GM23338 (cell line): Measurements from ENCODE around the gene GRIN2B. TPM values are rescaled to one million over a fixed set of nuclear protein-coding genes. Genes with fewer than 3 reads are reported as not detected.

Experiments
- ATAC-seq: fragments of 200-7000 bp; cut with Tn5 transposase; 3 replicates; pipeline ENCODE4 v1.9.1; 2020
- DNase-seq: peaks from one replicate; pipeline ENCODE4 v3.0.0-alpha.2; 2015; ENCODE audit warnings: low spot score
- H2AFZ ChIP-seq: fragments of 200-600 bp; sonication (generic); 2 replicates; pipeline ENCODE4 v1.8.0; 2016; ENCODE audit warnings: antibody characterized with exemption, mild to moderate bottlenecking, moderate library complexity
- H3F3A ChIP-seq: fragments of 200-600 bp; sonication (generic); replicated peaks from 2 replicates; pipeline ENCODE4 v1.8.0; 2017; ENCODE audit warnings: antibody characterized with exemption, mixed run types, low read depth
- H3K27ac ChIP-seq: fragments of 200-600 bp; sonication (generic); 2 replicates; pipeline ENCODE4 v1.6.1; 2016; ENCODE audit warnings: low read depth
- H3K27me3 ChIP-seq: fragments of 200-600 bp; sonication (generic); 2 replicates; pipeline ENCODE4 v1.8.0; 2016; ENCODE audit warnings: mild to moderate bottlenecking, mixed run types, moderate library complexity; ENCODE audit not compliant: insufficient read depth
- H3K36me3 ChIP-seq: fragments of 200-600 bp; sonication (generic); 2 replicates; pipeline ENCODE4 v1.8.0; 2016; ENCODE audit warnings: mild to moderate bottlenecking; ENCODE audit not compliant: insufficient read depth
- H3K4me1 ChIP-seq: fragments of 200-600 bp; sonication (generic); 2 replicates; pipeline ENCODE4 v1.8.0; 2016; ENCODE audit warnings: mild to moderate bottlenecking, moderate library complexity; ENCODE audit not compliant: insufficient read depth
- H3K4me2 ChIP-seq: fragments of 200-600 bp; sonication (generic); 2 replicates; pipeline ENCODE4 v1.7.1; 2017; ENCODE audit warnings: mixed run types
- H3K4me3 ChIP-seq: fragments of 200-600 bp; sonication (generic); 2 replicates; pipeline ENCODE4 v1.6.1; 2016; ENCODE audit warnings: mixed run types
- H3K79me2 ChIP-seq: fragments of 200-600 bp; sonication (generic); replicated peaks from 2 replicates; pipeline ENCODE4 v1.8.0; 2017; ENCODE audit warnings: mild to moderate bottlenecking; ENCODE audit not compliant: insufficient read depth
- H3K9me2 ChIP-seq: fragments of 200-600 bp; sonication (generic); 2 replicates; pipeline ENCODE4 v1.8.0; 2017; ENCODE audit not compliant: insufficient read depth
- H4K20me1 ChIP-seq: fragments of 200-600 bp; sonication (generic); replicated peaks from 2 replicates; pipeline ENCODE4 v1.8.0; 2017; ENCODE audit warnings: mild to moderate bottlenecking; ENCODE audit not compliant: insufficient read depth
- H3K27ac Mint-ChIP-seq: 2 replicates; pipeline ENCODE4 v1.8.0; 2020; ENCODE audit warnings: inconsistent platforms, mild to moderate bottlenecking, moderate library complexity, mixed read lengths
- H3K27me3 Mint-ChIP-seq: 3 replicates; pipeline ENCODE4 v1.8.0; 2022; ENCODE audit warnings: low read depth, mild to moderate bottlenecking, moderate library complexity, mixed read lengths, inconsistent platforms; ENCODE audit not compliant: insufficient read depth, poor library complexity
- H3K36me3 Mint-ChIP-seq: 3 replicates; pipeline ENCODE4 v1.8.0; 2021; ENCODE audit warnings: low read depth, mild to moderate bottlenecking, inconsistent platforms, moderate library complexity, mixed read lengths
- H3K4me1 Mint-ChIP-seq: 3 replicates; pipeline ENCODE4 v1.8.0; 2020; ENCODE audit warnings: mild to moderate bottlenecking, inconsistent platforms, mixed read lengths
- H3K4me3 Mint-ChIP-seq: 3 replicates; pipeline ENCODE4 v1.8.0; 2021; ENCODE audit warnings: moderate library complexity, mild to moderate bottlenecking, inconsistent platforms, mixed read lengths
- H3K9me3 Mint-ChIP-seq: 3 replicates; pipeline ENCODE4 v1.8.0; 2020; ENCODE audit warnings: moderate library complexity, mild to moderate bottlenecking, inconsistent platforms, mixed read lengths
- CREB1 ChIP-seq: fragments of 250-450 bp; sonication (Bioruptor Pico); IDR thresholded peaks from 2 replicates; pipeline ENCODE4 v1.5.0; 2020; ENCODE audit warnings: low read depth, mild to moderate bottlenecking, moderate library complexity
- ETS1 ChIP-seq: IDR thresholded peaks from 2 replicates; pipeline ENCODE4 v1.6.1; 2016; ENCODE audit warnings: antibody characterized with exemption
- EZH2 ChIP-seq: fragments of 200-600 bp; sonication (generic); IDR thresholded peaks from one replicate; pipeline ENCODE4 v1.8.0; 2017; ENCODE audit warnings: antibody characterized with exemption, mild to moderate bottlenecking, low read depth; ENCODE audit not compliant: unreplicated experiment
- EZH2phosphoT487 ChIP-seq: fragments of 200-600 bp; sonication (generic); IDR thresholded peaks from one replicate; pipeline ENCODE4 v1.8.1; 2018; ENCODE audit warnings: antibody characterized with exemption; ENCODE audit not compliant: unreplicated experiment
- JUNB ChIP-seq: IDR thresholded peaks from one replicate; pipeline ENCODE4 v1.6.1; 2016; ENCODE audit warnings: antibody characterized with exemption; ENCODE audit not compliant: unreplicated experiment
- NANOG ChIP-seq: IDR thresholded peaks from 2 replicates; pipeline ENCODE4 v1.6.1; 2016; ENCODE audit warnings: antibody characterized with exemption, borderline replicate concordance
- POLR2AphosphoS5 ChIP-seq: IDR thresholded peaks from 2 replicates; pipeline ENCODE4 v1.6.1; 2016; ENCODE audit warnings: antibody characterized with exemption, low read depth
- REST ChIP-seq: IDR thresholded peaks from one replicate; pipeline ENCODE4 v1.6.1; 2018; ENCODE audit warnings: antibody characterized with exemption; ENCODE audit not compliant: unreplicated experiment
- STAT1 ChIP-seq: IDR thresholded peaks from one replicate; pipeline ENCODE4 v1.6.1; 2016; ENCODE audit warnings: antibody characterized with exemption; ENCODE audit not compliant: unreplicated experiment
- ZNF114 ChIP-seq: fragments of 250-450 bp; sonication (Bioruptor Pico); IDR thresholded peaks from 2 replicates; pipeline ENCODE4 v1.5.0; 2020; ENCODE audit warnings: mild to moderate bottlenecking, moderate library complexity
- ZNF331 ChIP-seq: fragments of 250-450 bp; sonication (Bioruptor Pico); IDR thresholded peaks from 2 replicates; pipeline ENCODE4 v1.5.0; 2020; ENCODE audit warnings: low read depth, mild to moderate bottlenecking, moderate library complexity
- ZNF462 ChIP-seq: fragments of 250-450 bp; sonication (Bioruptor Pico); IDR thresholded peaks from 2 replicates; pipeline ENCODE4 v1.5.0; 2020; ENCODE audit warnings: mild to moderate bottlenecking, moderate library complexity
- polyA plus RNA-seq: library from polyadenylated mRNA; unstranded; fragments of >200 nt; fragmentation: Nextera tagmentation; extraction: Ambion mirVana; gene quantifications from 2 replicates; pipeline ENCODE4 v1.2.1, GENCODE V29; 2016
- total RNA-seq: library from RNA; depleted of rRNA; stranded (reverse); fragments of >200 nt; shearing (Covaris generic); gene quantifications from 2 replicates; pipeline ENCODE4 v1.2.3, GENCODE V29; 2014

Gene GRIN2B
- total and polyA plus RNA-seq, 2 experiments from 2014 or later = 0.31 to 3.0 TPM

DNA sequence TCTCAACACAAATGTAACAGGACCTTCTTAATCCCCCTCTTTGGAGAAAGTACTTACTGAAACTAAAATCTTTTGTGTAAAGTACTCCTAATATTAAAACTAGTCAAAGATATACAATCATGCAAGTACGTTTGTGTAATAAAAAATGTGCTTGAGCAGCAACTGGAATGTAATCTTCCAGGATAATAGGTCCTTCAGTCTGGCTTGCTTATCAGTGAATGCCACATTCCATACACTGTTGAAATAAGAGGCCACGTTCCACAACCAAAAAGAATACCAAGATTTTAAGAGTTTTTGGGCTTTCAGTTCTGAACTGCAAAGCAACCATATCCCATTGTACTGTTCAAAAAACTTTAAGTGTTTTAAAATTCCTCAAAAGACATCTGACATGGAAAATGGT, 26.2 kb upstream of the GRIN2B start:
- TF ChIP-seq STAT1 = no peak
- no peak for TF ChIP-seq ZNF331
- no peak for TF ChIP-seq EZH2phosphoT487
- no peak for TF ChIP-seq CREB1 (CRISPR knock-in tag)
- TF ChIP-seq POLR2AphosphoS5 = no peak
- no peak for TF ChIP-seq ZNF462 (CRISPR knock-in tag)
- TF ChIP-seq NANOG = no peak
- no peak for TF ChIP-seq JUNB
- TF ChIP-seq ZNF114 = no peak
- no peak for TF ChIP-seq EZH2
- no peak for TF ChIP-seq REST
- no peak for TF ChIP-seq ETS1
- H3K36me3 Mint-ChIP-seq = no peaks in the 10 kb centered on the region

More for the DNA sequence above, 26.2 kb upstream of the GRIN2B start:
- Mint-ChIP-seq H3K4me3 (no peak overlapping the region), H3K27ac (no peak overlapping the region), H3K9me3 (no peaks in the 10 kb centered on the region; the same call in 2 of the 3 replicates), H3K4me1 (peaks cover 3% of the 10 kb centered on the region; the same call in 1 of the 3 replicates), H3K27me3 (no peaks in the 10 kb centered on the region)
- Histone ChIP-seq H2AFZ (no peak overlapping the region), H3K4me2 (no peak overlapping the region), H3K4me1 (no peaks in the 10 kb centered on the region), H3K4me3 (no peak overlapping the region), H3K27me3 (no peaks in the 10 kb centered on the region), H3K36me3 (no peaks in the 10 kb centered on the region), H3F3A (no peaks in the 10 kb centered on the region), H3K9me2 (peaks cover 4% of the 10 kb centered on the region; the same call in 1 of the 2 replicates), H3K79me2 (no peaks in the 10 kb centered on the region), H3K27ac (no peak overlapping the region), H4K20me1 (no peaks in the 10 kb centered on the region)
- no peak for ATAC-seq
- no peak for DNase-seq
